HCT116 (cell line): ENCODE results near the gene LMBR1. TPM values are rescaled to one million over a fixed set of nuclear protein-coding genes. Genes with fewer than 3 reads are reported as not detected.

Source experiments
- ATAC-seq: fragments of 200-7000 bp; cut with Tn5 transposase; 2 replicates; pipeline ENCODE4 v1.9.1; 2020; ENCODE audit warnings: mild to moderate bottlenecking, moderate library complexity
- BruUV-seq: library from RNA; stranded (reverse); fragments of 400-500 nt; replicated peaks from 2 replicates; lab custom pipeline; 2021; lab: Mats Ljungman, UMichigan
- CTCF ChIA-PET: fragments of 300-600 bp; sonication (Branson Sonifier 250); formaldehyde crosslinking; loops from one replicate; lab custom pipeline; 2021; ENCODE audit warnings: antibody characterized with exemption; lab: Charles Lee
- POLR2A ChIA-PET: fragments of 300-600, 350-600 bp; sonication (Branson Sonifier 250); formaldehyde crosslinking; loops from one replicate; lab custom pipeline; 2021; ENCODE audit warnings: antibody characterized with exemption; lab: Charles Lee
- RAD21 ChIA-PET, 2 experiments: fragments of 300-600 bp; sonication (Branson Sonifier 250); formaldehyde crosslinking; loops; one replicate each; lab custom pipeline; 2023; ENCODE audit warnings: low total read pairs in 2 of 2; ENCODE audit not compliant: uncharacterized antibody in 2 of 2, unreplicated experiment in 2 of 2, low non-redundant PET in 1 of 2; lab: Charles Lee
- DNase-seq: peaks from one replicate; pipeline ENCODE4 v3.0.0-alpha.2; 2010; ENCODE audit warnings: low read depth, low spot score
- H2AFZ ChIP-seq: fragments of 200-600 bp; shearing (Covaris generic), sonication (generic); 2 replicates; pipeline ENCODE4 v1.6.1; 2017; ENCODE audit warnings: low read depth, mixed run types, mixed read lengths, antibody characterized with exemption, low read length; ENCODE audit not compliant: poor library complexity, severe bottlenecking
- H3K27ac ChIP-seq: 2 replicates; pipeline ENCODE4 v1.5.1; 2012; ENCODE audit warnings: low read depth, low read length
- H3K27me3 ChIP-seq: fragments of 200-600 bp; sonication (generic); 2 replicates; pipeline ENCODE4 v1.6.1; 2016; ENCODE audit warnings: mixed run types, low read length, mixed read lengths; ENCODE audit not compliant: insufficient read depth
- H3K36me3 ChIP-seq, 2 experiments: fragments of 200-500 bp in 1 of 2; fragments of 200-600 bp in 1 of 2; sonication (Bioruptor generic) in 1 of 2; sonication (generic) in 1 of 2; 2 replicates each; pipeline versions ENCODE4 v1.5.1 to v1.6.1; 2014 to 2016; ENCODE audit warnings: low read length in 2 of 2, inconsistent platforms in 1 of 2, mixed read lengths in 1 of 2, mixed run types in 1 of 2; ENCODE audit not compliant: insufficient read depth in 2 of 2, control insufficient read depth in 1 of 2
- H3K4me1 ChIP-seq, 2 experiments: fragments of 200-600 bp in 1 of 2; sonication (generic) in 1 of 2; 2 replicates each; pipeline versions ENCODE4 v1.5.1 to v1.6.1; 2012 to 2017; ENCODE audit warnings: low read length in 2 of 2, inconsistent platforms in 1 of 2, mild to moderate bottlenecking in 1 of 2, mixed read lengths in 1 of 2, mixed run types in 1 of 2, moderate library complexity in 1 of 2; ENCODE audit not compliant: insufficient read depth in 2 of 2, control insufficient read depth in 1 of 2
- H3K4me2 ChIP-seq: fragments of 200-600 bp; sonication (generic); 2 replicates; pipeline ENCODE4 v1.6.1; 2017; ENCODE audit warnings: mixed run types, low read length, mixed read lengths
- H3K4me3 ChIP-seq, 2 experiments: fragments of 200-600 bp in 1 of 2; sonication (generic) in 1 of 2; replicated peaks in 1 of 2; 2 replicates each; pipeline ENCODE4 v1.5.1; 2011 to 2016; ENCODE audit warnings: low read length in 2 of 2, control low read depth in 1 of 2, low read depth in 1 of 2, mild to moderate bottlenecking in 1 of 2, mixed read lengths in 1 of 2, mixed run types in 1 of 2
- H3K79me2 ChIP-seq: fragments of 200-600 bp; sonication (generic); 2 replicates; pipeline ENCODE4 v1.6.1; 2017; ENCODE audit warnings: mild to moderate bottlenecking, mixed run types, low read length, moderate library complexity, mixed read lengths; ENCODE audit not compliant: insufficient read depth
- H3K9ac ChIP-seq: fragments of 200-600 bp; sonication (generic); 2 replicates; pipeline ENCODE4 v1.6.1; 2016; ENCODE audit warnings: low read length, mixed read lengths
- H3K9me2 ChIP-seq: fragments of 200-600 bp; sonication (generic), shearing (Covaris generic); 2 replicates; pipeline ENCODE4 v1.6.1; 2017; ENCODE audit warnings: mixed run types, mild to moderate bottlenecking, moderate library complexity; ENCODE audit not compliant: insufficient read depth
- H3K9me3 ChIP-seq, 2 experiments: fragments of 200-500 bp in 1 of 2; fragments of 200-600 bp in 1 of 2; sonication (Bioruptor generic) in 1 of 2; sonication (generic) in 1 of 2; 2 replicates each; pipeline ENCODE4 v1.6.1; 2014 to 2017; ENCODE audit warnings: low read length in 2 of 2, mixed read lengths in 2 of 2, inconsistent platforms in 1 of 2, low read depth in 1 of 2, mild to moderate bottlenecking in 1 of 2, mixed run types in 1 of 2, moderate library complexity in 1 of 2; ENCODE audit not compliant: control insufficient read depth in 1 of 2, insufficient read depth in 1 of 2
- H4K20me1 ChIP-seq: fragments of 200-600 bp; sonication (generic), shearing (Covaris generic); 2 replicates; pipeline ENCODE4 v1.6.1; 2017; ENCODE audit warnings: mixed run types, mild to moderate bottlenecking, moderate library complexity; ENCODE audit not compliant: insufficient read depth
- ATF3 ChIP-seq: IDR thresholded peaks from 2 replicates; pipeline ENCODE4 v1.6.1; 2012
- CEBPB ChIP-seq: IDR thresholded peaks from 2 replicates; pipeline ENCODE4 v1.6.1; 2012; ENCODE audit warnings: low read depth
- ELF1 ChIP-seq: IDR thresholded peaks from 2 replicates; pipeline ENCODE4 v1.6.1; 2012; ENCODE audit warnings: low read depth, borderline replicate concordance
- EZH2phosphoT487 ChIP-seq: fragments of 200-600 bp; IDR thresholded peaks from 2 replicates; pipeline ENCODE4 v1.6.1; 2018; ENCODE audit warnings: antibody characterized with exemption, borderline replicate concordance
- JUND ChIP-seq: IDR thresholded peaks from 2 replicates; pipeline ENCODE4 v1.6.1; 2012
- POLR2A ChIP-seq: IDR thresholded peaks from 2 replicates; pipeline ENCODE4 v1.7.0; 2011; ENCODE audit warnings: borderline replicate concordance; ENCODE audit not compliant: insufficient read depth, insufficient read length; ENCODE audit errors: extremely low read depth
- RAD21 ChIP-seq: IDR thresholded peaks from 2 replicates; pipeline ENCODE4 v1.6.1; 2012; ENCODE audit warnings: low read depth, mild to moderate bottlenecking
- SP1 ChIP-seq: IDR thresholded peaks from 2 replicates; pipeline ENCODE4 v1.6.1; 2012; ENCODE audit warnings: low read depth
- SRF ChIP-seq: IDR thresholded peaks from 2 replicates; pipeline ENCODE4 v1.6.1; 2012; ENCODE audit warnings: low read depth
- TCF7L2 ChIP-seq: IDR thresholded peaks from 2 replicates; pipeline ENCODE4 v1.7.0; 2011; ENCODE audit warnings: borderline replicate concordance, inconsistent platforms; ENCODE audit not compliant: insufficient read depth, insufficient read length; ENCODE audit errors: extremely low read depth
- ZBTB33 ChIP-seq: IDR thresholded peaks from 2 replicates; pipeline ENCODE4 v1.6.1; 2011; ENCODE audit warnings: mild to moderate bottlenecking, low read length, moderate library complexity; ENCODE audit not compliant: insufficient replicate concordance; ENCODE audit errors: extremely low read depth
- ZFX ChIP-seq: fragments of 450-650 bp; IDR thresholded peaks from 2 replicates; pipeline ENCODE4 v1.6.1; 2017
- ZNF274 ChIP-seq: fragments of 200-500 bp; sonication (Bioruptor generic); IDR thresholded peaks from 2 replicates; pipeline ENCODE4 v1.6.1; 2014; ENCODE audit warnings: mild to moderate bottlenecking, low read depth, low read length, inconsistent platforms
- intact Hi-C: fragments of 100-400 bp; cut with micrococcal nuclease; formaldehyde crosslinking; loops from 2 replicates; pipeline ENCODE4 v1.10.0; 2022
- total RNA-seq: library from RNA; stranded (reverse); gene quantifications from one replicate; pipeline ENCODE4 v1.2.1, GENCODE V29; 2021; ENCODE audit not compliant: unreplicated experiment
- TF ChIP-seq, protein P1 (sequence below), 3 experiments: fragments of 200-600 bp in 1 of 3; sonication (generic) in 1 of 3; IDR thresholded peaks in 2 of 3; conservative IDR thresholded peaks in 1 of 3; 2 replicates each; pipeline ENCODE4 v1.5.1; 2012 to 2017; ENCODE audit warnings: low read depth in 2 of 3, low read length in 2 of 3, antibody characterized with exemption in 1 of 3, borderline replicate concordance in 1 of 3, control low read depth in 1 of 3, mild to moderate bottlenecking in 1 of 3, mixed read lengths in 1 of 3, mixed run types in 1 of 3, moderate library complexity in 1 of 3; ENCODE audit not compliant: insufficient read depth in 1 of 3
- TF ChIP-seq, protein P2 (sequence below): IDR thresholded peaks from 2 replicates; pipeline ENCODE4 v1.6.1; 2012; ENCODE audit warnings: low read depth

LMBR1 gene
- total RNA-seq, 1 experiment from 2014 or later: 84.0 TPM

DNA sequence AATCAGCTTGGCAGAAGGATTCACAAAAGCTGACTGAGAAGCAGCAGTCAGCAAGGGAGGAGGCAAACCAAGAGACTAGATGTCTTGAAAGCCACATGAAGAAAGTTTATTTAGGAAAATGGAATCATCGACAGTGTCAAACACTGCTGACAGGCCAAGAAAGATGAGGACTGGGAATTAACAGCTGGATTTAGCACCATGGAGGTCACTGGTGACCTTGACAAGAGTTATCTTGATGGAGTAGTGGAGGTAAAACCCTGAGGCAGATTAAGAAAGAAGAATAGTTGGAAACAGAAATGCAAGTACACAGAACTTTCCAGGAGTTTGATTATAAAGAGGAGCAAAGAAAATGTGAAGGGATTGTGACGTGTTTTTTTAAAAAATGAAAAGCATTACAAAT is 51.5 kb downstream of the LMBR1 start:
- peaks cover 4% of the 10 kb centered on the region; the same call in 1 of the 2 replicates for H4K20me1 ChIP-seq
- no peak for DNase-seq
- H3K9me2 ChIP-seq: no peaks in the 10 kb centered on the region
- no peak overlapping the region for H3K4me3 ChIP-seq
- no peak for ATAC-seq
- ChIA-PET POLR2A (no interaction called here), RAD21 (no interaction called here), CTCF (no interaction called here)
- no peaks in the 10 kb centered on the region for H3K36me3 ChIP-seq
- H2AFZ ChIP-seq: no peak overlapping the region
- H3K9me3 ChIP-seq: no peaks in the 10 kb centered on the region
- H3K9ac ChIP-seq: no peak overlapping the region
- no peaks in the 10 kb centered on the region for H3K27me3 ChIP-seq
- no TSS peak for BruUV-seq
- H3K27ac ChIP-seq: no peak overlapping the region
- H3K4me2 ChIP-seq: no peak overlapping the region
- H3K4me1 ChIP-seq: no peaks in the 10 kb centered on the region
- H3K79me2 ChIP-seq: peaks cover 86% of the 10 kb centered on the region
- intact Hi-C loops: no loop called here
- TF ChIP-seq ZNF274: no peak
- no peak for TF ChIP-seq ELF1
- TF ChIP-seq TCF7L2: no peak
- TF ChIP-seq, protein P1, sequence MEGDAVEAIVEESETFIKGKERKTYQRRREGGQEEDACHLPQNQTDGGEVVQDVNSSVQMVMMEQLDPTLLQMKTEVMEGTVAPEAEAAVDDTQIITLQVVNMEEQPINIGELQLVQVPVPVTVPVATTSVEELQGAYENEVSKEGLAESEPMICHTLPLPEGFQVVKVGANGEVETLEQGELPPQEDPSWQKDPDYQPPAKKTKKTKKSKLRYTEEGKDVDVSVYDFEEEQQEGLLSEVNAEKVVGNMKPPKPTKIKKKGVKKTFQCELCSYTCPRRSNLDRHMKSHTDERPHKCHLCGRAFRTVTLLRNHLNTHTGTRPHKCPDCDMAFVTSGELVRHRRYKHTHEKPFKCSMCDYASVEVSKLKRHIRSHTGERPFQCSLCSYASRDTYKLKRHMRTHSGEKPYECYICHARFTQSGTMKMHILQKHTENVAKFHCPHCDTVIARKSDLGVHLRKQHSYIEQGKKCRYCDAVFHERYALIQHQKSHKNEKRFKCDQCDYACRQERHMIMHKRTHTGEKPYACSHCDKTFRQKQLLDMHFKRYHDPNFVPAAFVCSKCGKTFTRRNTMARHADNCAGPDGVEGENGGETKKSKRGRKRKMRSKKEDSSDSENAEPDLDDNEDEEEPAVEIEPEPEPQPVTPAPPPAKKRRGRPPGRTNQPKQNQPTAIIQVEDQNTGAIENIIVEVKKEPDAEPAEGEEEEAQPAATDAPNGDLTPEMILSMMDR (IDR thresholded peaks at IDR 0.05 in 2 of 3, conservative IDR thresholded peaks at IDR 0.05 in 1 of 3; ENCODE audit: borderline replicate concordance in 1 of 3, insufficient read depth in 1 of 3, low read depth in 2 of 3, low read length in 2 of 3): no peak
- TF ChIP-seq SRF: no peak
- TF ChIP-seq, protein P2, sequence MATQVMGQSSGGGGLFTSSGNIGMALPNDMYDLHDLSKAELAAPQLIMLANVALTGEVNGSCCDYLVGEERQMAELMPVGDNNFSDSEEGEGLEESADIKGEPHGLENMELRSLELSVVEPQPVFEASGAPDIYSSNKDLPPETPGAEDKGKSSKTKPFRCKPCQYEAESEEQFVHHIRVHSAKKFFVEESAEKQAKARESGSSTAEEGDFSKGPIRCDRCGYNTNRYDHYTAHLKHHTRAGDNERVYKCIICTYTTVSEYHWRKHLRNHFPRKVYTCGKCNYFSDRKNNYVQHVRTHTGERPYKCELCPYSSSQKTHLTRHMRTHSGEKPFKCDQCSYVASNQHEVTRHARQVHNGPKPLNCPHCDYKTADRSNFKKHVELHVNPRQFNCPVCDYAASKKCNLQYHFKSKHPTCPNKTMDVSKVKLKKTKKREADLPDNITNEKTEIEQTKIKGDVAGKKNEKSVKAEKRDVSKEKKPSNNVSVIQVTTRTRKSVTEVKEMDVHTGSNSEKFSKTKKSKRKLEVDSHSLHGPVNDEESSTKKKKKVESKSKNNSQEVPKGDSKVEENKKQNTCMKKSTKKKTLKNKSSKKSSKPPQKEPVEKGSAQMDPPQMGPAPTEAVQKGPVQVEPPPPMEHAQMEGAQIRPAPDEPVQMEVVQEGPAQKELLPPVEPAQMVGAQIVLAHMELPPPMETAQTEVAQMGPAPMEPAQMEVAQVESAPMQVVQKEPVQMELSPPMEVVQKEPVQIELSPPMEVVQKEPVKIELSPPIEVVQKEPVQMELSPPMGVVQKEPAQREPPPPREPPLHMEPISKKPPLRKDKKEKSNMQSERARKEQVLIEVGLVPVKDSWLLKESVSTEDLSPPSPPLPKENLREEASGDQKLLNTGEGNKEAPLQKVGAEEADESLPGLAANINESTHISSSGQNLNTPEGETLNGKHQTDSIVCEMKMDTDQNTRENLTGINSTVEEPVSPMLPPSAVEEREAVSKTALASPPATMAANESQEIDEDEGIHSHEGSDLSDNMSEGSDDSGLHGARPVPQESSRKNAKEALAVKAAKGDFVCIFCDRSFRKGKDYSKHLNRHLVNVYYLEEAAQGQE: no peak
- TF ChIP-seq ZFX: no peak
- no peak for TF ChIP-seq ATF3
- TF ChIP-seq JUND: no peak
- no peak for TF ChIP-seq SP1
- no peak for TF ChIP-seq CEBPB
- no peak for TF ChIP-seq ZBTB33
- no peak for TF ChIP-seq POLR2A
- no peak for TF ChIP-seq EZH2phosphoT487
- TF ChIP-seq RAD21: no peak
